GM21737 (cell line): ENCODE data around the gene PSMA5.
"Not testable (repeated sequence)": the region's sequence is repeated elsewhere in the genome, so short reads cannot be mapped to it uniquely, and the experiment has no call there.

ENCODE experiments used
- ATAC-seq: cut with Tn5 transposase; IDR thresholded peaks from one replicate; pipeline ENCODE4 v1.9.1; 2021; ENCODE audit warnings: mild to moderate bottlenecking, moderate library complexity; ENCODE audit not compliant: unreplicated experiment

The PSMA5 gene

DNA sequence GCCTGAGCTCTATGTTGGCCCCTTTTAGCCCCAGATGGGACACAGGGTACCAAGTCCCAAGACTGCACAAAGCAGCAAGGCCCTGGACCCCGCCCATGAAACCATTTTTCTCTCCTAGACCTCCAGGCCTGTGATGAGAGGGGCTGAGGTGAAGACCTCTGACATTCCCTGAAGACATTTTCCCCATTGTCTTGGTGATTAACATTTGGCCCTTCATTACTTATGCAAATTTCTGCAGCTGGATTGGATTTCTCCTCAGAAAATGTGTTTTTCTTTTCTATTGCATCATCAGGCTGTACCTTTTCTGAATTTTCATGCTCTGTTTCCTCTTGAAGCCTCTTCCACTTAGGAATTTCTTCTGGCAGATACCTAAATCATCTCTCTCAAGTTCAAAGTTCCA, 8.2 kb upstream of the PSMA5 start:
- no peak for ATAC-seq

DNA sequence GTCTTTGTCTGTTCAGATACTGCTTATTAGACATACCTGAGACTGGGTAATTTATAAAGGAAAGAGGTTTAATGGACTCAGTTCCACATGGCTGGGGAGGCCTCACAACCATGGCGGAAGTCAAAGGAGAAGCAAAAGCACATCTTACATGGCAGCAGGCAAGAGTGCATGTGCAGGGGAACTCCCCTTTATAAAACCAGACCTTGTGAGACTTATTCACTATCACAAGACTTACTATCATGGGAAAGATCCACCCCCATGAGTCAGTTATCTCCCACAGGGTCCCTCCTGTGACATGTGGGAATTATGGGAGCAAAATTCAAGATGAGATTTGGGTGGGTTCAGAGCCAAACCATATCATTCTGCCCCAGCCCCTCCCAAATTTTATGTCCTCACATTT, 7.1 kb upstream of the PSMA5 start:
- ATAC-seq = no peak

- no peak for ATAC-seq
Measured at GRCh38 chr1:109432336-109432735, 6.1 kb upstream of the PSMA5 start.

DNA sequence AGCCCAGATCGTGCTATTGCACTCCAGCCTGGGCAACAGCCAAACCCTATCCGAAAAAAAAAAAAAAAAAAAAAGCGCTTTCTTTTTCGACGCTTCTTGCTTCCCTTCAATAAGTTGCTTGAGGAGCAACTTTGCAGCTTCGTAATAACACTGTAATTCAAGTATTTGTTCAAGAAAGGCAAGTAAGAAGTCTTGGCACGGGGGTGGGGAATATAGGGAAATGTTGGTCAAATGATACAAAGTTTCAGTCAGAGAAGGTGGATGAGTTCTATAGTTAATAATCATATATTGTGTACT, 871 bp upstream of the PSMA5 start:
- no peak for ATAC-seq

GRCh38 chr1:109425391-109426280, 612 bp downstream of the PSMA5 start:
- ATAC-seq = peak; percentile 28

GRCh38 chr1:109423498-109423897, 2.8 kb downstream of the PSMA5 start:
- no peak for ATAC-seq

- ATAC-seq = no peak
Measured at GRCh38 chr1:109412551-109412950, 13.7 kb downstream of the PSMA5 start.

DNA sequence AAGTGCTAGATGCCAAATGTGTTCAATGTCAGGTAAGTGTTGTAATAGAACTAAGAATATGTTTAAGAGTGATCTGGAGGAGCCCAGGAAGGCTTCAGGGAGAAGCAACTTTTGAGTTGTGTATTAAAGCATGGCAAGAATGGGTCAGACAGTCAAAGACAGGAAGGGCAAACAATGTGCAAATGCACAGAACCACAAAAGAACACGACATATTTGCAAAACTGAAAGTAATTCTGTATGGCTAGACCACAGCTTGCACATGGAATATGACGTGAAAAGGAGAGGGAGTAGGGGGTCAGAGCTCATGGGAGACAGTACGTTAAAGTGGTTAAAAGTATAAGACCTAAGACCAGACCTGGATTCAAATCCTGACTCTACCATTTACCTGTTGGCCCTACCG, 21.4 kb downstream of the PSMA5 start:
- no peak for ATAC-seq

GRCh38 chr1:109402025-109402424, 24.2 kb downstream of the PSMA5 start:
- ATAC-seq = no peak

DNA sequence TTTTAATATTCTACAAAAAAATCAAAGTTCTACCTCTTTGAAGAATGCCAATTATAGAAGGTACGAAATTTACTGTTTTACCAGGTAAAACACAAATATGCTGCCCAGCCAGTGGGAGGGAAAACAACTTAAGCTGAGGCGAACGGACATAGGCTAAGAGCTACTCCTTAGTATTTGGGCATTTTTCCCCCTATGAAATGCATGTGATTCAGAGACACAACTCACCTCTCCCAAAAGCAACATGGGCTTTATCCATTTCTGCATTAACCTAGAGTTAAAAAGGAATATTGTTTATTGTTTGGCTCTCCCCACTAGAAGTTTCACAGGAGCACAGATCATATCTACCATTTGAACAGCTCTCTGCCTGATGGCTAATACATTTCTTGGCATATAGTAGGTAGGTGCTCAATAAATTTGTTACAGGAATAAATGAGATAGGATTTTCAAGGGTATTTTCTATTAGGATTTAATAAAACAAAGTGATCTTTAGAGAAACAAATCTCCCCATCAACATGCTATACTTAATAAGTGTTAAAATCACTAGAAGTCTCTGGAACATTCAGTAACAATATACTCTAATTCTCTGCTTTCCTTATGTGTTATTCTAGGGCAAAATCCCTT, 26.1 kb downstream of the PSMA5 start:
- ATAC-seq = no peak

GRCh38 chr1:109399326-109399957, 26.8 kb downstream of the PSMA5 start:
- ATAC-seq = no peak

DNA sequence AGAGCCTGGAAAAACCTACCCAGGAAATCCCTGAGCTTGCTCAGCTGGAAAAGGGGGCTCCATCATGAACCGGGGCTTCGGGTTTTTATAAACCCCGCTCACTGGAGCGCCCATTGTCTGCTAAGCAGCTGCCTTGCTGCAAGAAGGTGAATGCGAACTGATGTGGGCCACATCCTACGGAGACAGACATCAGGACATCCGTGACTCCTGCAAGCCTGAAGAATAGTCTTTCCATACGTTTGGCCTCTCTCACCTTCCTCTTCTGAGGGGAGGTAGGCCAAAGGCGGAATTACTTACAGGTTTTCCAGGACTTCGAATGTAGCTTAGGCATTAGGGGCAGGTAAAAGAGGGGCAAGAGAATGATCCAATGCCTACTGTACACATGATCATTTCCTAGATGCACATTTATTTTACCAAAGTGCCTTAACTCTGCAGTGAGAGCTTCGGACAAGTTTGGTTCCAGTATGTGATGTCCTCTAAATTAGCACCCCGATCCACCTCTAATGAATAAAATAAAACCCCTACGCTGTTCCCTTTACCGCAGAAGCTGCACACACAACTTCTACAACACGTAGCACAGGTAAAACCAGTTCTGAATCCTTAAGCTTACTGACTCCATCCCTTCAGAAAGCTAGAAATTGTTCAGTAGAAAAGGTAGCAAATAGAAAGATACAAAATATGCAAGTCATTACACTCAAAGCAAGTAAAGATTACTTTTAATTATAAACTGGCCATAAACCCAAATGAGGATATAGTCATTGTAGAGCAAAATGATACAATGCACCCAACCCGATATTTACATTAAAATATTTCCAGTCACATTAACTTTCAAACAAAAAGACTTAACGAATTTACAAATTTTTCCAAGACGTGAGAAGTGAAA, 27.7 kb downstream of the PSMA5 start:
- no peak for ATAC-seq

GRCh38 chr1:109397581-109398342, 28.5 kb downstream of the PSMA5 start, which contains the start of gene SORT1:
TSS of gene SORT1 (minus strand) at chr1:109397918. CDS start at chr1:109397892, 26 bp downstream.
- ATAC-seq = peak; percentile 83

GRCh38 chr1:109396871-109397580, 29.2 kb downstream of the PSMA5 start:
- ATAC-seq = no peak

GRCh38 chr1:109396513-109396839, 29.8 kb downstream of the PSMA5 start:
- no peak for ATAC-seq

DNA sequence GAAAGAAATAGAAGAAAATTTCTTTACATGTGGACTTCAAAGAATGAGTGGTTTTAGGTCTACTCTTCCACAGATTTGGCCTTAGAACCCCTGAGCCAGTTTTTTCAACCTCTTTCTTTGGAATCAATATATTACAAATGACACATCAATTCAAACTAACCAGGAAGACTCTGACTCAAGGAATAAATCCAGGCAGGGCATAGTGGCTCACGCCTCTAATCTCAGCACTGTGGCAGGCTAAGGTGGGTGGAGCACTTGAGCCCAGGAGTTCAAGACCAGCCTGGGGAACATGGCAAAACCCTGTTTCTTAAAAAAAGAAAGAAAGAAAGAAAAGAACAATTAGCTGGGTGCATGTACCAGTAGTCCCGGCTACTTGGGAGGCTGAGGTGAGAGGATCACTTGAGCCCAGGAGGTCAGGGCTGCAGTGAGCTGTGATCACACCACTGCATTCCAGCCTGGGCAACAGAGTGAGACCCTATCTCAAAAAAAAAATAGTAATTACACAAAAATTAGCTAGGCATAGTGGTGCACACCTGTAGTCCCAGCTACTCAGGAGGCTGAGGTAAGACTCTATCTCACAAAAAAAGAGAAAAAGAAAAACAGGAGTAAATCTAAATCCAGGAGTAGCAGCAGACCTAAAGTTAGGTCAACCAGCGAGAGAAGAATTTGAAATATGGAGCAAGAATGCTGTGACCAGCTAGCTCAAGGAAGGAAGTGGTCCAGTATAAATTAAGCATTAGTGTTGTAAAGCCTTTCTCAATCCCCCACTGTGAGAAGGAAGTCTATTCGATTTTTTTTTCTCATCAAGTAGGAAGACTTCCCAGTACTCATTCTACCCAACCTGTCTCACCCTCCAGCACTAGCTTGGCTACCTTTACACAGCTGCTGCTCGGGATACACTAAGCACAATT, 30.4 kb downstream of the PSMA5 start:
- ATAC-seq = no peak

DNA sequence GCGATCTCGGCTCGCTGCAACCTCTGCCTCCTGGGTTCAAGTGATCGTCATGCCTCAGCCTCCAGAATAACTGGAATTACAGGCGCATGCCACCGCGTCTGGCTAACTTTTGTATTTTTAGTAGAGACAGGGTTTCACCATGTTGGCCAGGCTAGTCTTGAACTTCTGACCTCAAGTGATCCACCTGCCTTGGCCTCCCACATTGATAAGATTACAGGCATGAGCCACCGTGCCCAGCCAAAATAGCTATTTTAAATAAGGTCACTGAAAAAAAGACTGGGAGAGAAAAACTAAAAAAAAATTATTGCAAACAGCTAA, 31.0 kb downstream of the PSMA5 start:
- ATAC-seq = not testable (repeated sequence)

DNA sequence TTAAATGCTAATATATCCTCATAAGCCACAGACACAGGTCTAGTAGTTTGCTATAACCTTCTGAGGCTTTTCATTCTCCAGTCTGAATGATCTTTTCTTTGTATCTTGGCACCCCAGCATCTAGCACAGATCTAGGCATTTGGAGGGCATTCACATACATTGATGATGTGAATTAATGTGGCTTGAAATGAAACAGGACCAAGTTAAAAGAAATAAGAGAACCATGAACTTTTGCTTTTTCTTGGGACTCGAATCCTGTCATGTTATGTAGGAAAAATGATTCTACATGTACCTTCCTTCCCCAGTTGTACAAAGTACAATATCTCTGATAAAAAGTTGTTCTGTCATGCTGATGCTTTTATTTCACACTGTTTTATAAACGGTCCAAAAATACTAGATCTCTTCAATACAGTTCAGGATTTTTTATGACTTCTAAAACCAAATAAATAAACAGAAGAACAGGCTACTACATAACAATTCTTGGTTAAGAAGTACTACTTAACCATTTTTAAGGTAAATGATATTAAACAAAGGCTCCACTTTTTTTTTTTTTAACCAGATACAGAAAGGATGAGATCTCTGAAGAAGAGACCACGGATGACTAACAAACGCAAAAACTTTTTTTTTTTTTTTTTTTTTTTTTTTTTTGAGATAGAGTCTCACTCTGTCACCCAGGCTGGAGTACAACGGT, 31.5 kb downstream of the PSMA5 start:
- ATAC-seq = no peak
